SU-DHL-6 (cell line): ENCODE results near the gene LTC4S.

ENCODE experiments used
- H2AFZ ChIP-seq: fragments of 200-600 bp; sonication (generic); 2 replicates; pipeline ENCODE4 v1.6.1; 2014; ENCODE audit warnings: low read depth, mild to moderate bottlenecking, moderate library complexity, mixed read lengths, antibody characterized with exemption, low read length; ENCODE audit not compliant: severe bottlenecking
- H3F3A ChIP-seq: fragments of 200-600 bp; shearing (Covaris generic); 2 replicates; pipeline ENCODE4 v1.6.0; 2016; ENCODE audit warnings: antibody characterized with exemption, mild to moderate bottlenecking; ENCODE audit not compliant: insufficient read depth
- H3K27ac ChIP-seq: fragments of 200-600 bp; sonication (generic); 2 replicates; pipeline ENCODE4 v1.5.1; 2016; ENCODE audit warnings: low read depth, mild to moderate bottlenecking, low read length, moderate library complexity, mixed read lengths
- H3K27me3 ChIP-seq: fragments of 200-600 bp; sonication (generic), shearing (Covaris generic); 2 replicates; pipeline ENCODE4 v1.6.0; 2014; ENCODE audit warnings: mild to moderate bottlenecking, low read length
- H3K36me3 ChIP-seq: fragments of 200-600 bp; sonication (generic); 2 replicates; pipeline ENCODE4 v1.6.1; 2014; ENCODE audit warnings: mild to moderate bottlenecking, low read length, mixed read lengths
- H3K4me2 ChIP-seq: fragments of 300-600, 200-600 bp; shearing (Covaris generic), sonication (generic); 2 replicates; pipeline ENCODE4 v1.6.0; 2014; ENCODE audit warnings: low read length, low read depth, mild to moderate bottlenecking; ENCODE audit not compliant: poor library complexity, severe bottlenecking
- H3K4me3 ChIP-seq: fragments of 200-600 bp; sonication (generic); 2 replicates; pipeline ENCODE4 v1.5.1; 2014; ENCODE audit warnings: antibody characterized with exemption, low read length, mild to moderate bottlenecking, mixed read lengths; ENCODE audit not compliant: insufficient read depth, poor library complexity, severe bottlenecking
- H3K79me2 ChIP-seq: fragments of 200-600 bp; sonication (generic); 2 replicates; pipeline ENCODE4 v1.6.1; 2014; ENCODE audit warnings: mild to moderate bottlenecking, low read length, moderate library complexity; ENCODE audit not compliant: insufficient read depth
- H3K9ac ChIP-seq: fragments of 200-600 bp; sonication (generic); 2 replicates; pipeline ENCODE4 v1.7.0; 2014; ENCODE audit warnings: mild to moderate bottlenecking, low read length
- H3K9me2 ChIP-seq: fragments of 200-600 bp; sonication (generic); replicated peaks from 2 replicates; pipeline ENCODE4 v1.6.1; 2014; ENCODE audit warnings: low read length; ENCODE audit not compliant: insufficient read depth
- H3K9me3 ChIP-seq: fragments of 200-600 bp; sonication (generic); 2 replicates; pipeline ENCODE4 v1.6.1; 2014; ENCODE audit warnings: low read length, mixed read lengths; ENCODE audit not compliant: insufficient read depth
- H4K20me1 ChIP-seq: fragments of 200-600 bp; sonication (generic); 2 replicates; pipeline ENCODE4 v1.6.1; 2014; ENCODE audit warnings: low read depth, mild to moderate bottlenecking, antibody characterized with exemption, low read length, moderate library complexity, mixed read lengths
- CTCF ChIP-seq: fragments of 200-600 bp; sonication (generic); IDR thresholded peaks from one replicate; pipeline ENCODE4 v1.5.1; 2017; ENCODE audit warnings: antibody characterized with exemption, mild to moderate bottlenecking, low read length, moderate library complexity; ENCODE audit not compliant: insufficient read depth, poor library complexity, severe bottlenecking
- EZH2phosphoT487 ChIP-seq: fragments of 200-600 bp; sonication (generic), shearing (Covaris generic); conservative IDR thresholded peaks from 2 replicates; pipeline ENCODE4 v1.6.1; 2018; ENCODE audit warnings: mild to moderate bottlenecking, antibody characterized with exemption, low read length, moderate library complexity, mixed read lengths

LTC4S gene

DNA sequence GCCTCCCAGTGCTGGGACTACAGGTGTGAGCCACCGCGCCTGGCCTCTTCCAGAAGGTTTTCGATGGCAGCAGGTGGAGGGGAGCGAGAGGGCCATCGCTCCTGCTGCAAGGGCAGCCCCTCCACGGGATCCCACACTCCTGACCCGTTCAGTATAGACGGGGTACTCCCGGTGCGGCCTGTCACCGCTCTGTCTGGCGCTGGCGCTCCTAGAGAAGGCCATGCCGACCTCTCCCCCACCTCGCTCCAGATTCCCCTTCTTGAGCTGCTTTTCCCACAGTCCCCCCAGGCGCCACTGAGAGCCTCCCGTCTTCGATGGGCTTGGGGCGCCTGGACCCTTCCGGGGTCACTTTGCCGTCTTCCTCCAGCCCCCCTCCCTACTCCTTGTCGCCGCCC lies 22.6 kb downstream of the LTC4S start:
- H4K20me1 ChIP-seq: no peaks in the 10 kb centered on the region
- no peaks in the 10 kb centered on the region for H3K9me2 ChIP-seq
- H3K9ac ChIP-seq: no peak overlapping the region
- H3K4me2 ChIP-seq: no peak overlapping the region
- H3K36me3 ChIP-seq: no peaks in the 10 kb centered on the region
- H3K27me3 ChIP-seq: no peaks in the 10 kb centered on the region
- no peak overlapping the region for H3K27ac ChIP-seq
- no peak overlapping the region for H2AFZ ChIP-seq
- no peak overlapping the region for H3K4me3 ChIP-seq
- no peaks in the 10 kb centered on the region; the same call in 1 of the 2 replicates for H3K79me2 ChIP-seq
- H3K9me3 ChIP-seq: no peaks in the 10 kb centered on the region
- TF ChIP-seq EZH2phosphoT487 (no peak), CTCF (no peak)
- H3F3A ChIP-seq: 0 out of 2 replicates have a peak, but pooled peaks cover 10% of the 10 kb centered on the region

DNA sequence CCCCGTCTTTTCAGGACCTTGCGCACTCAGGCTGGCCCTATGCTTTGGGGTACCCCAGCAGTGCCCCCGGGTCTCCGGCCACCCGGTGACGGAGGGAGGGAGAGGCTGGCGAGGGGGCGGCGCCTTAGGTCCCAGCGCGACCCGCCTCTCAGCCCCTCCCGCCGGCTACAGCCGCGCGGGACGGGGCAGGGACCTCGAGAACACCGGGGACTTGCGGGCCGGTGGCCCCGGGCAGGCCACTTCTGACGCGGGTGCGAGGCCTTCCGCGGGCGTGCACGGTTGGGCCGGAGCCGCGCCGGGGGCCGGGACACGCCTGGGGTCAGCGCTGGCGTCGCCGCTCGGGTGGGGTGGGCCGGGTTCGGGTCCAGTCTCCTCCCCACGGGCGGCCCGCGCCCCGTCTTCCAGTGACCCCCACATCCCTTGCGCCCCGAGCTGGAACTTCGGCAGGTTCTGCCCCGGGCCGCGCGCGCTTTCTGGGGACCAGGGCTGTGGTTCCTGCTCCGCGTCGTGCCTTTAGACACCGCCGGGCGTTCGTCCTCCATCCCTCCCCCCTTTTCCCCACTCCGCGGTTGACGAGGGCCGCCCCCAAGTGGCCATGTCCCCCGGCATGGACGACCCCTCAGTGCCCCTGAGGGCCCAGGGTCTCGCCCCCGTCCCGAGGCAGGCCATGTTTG lies 23.1 kb downstream of the LTC4S start:
- no peak for TF ChIP-seq CTCF
- no peak for TF ChIP-seq EZH2phosphoT487

DNA sequence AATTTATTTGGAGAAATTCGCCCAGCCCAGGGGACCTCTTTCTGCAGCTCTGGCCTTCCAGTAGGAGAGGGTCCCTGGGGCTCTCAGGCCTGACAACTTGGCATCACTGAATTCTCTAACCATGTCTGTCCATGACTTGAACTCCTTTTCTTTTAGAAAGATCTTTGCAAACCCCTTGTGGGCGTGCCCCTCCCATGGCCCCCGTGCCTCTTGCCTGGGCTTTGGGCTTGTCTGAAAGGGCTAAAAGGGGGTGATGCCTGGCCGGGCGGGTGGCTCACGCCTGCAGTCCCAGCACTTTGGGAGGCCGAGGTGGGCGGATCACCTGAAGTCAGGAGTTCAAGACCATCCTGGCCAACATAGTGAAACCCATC lies 23.7 kb downstream of the LTC4S start:
- Histone ChIP-seq H3K9me2 (no peaks in the 10 kb centered on the region), H4K20me1 (peaks cover 6% of the 10 kb centered on the region), H3K27me3 (no peaks in the 10 kb centered on the region), H3K4me3 (no peak overlapping the region), H3K4me2 (no peak overlapping the region), H3K36me3 (no peaks in the 10 kb centered on the region), H3K79me2 (peaks cover 7% of the 10 kb centered on the region), H3K27ac (no peak overlapping the region), H3K9ac (no peak overlapping the region), H3F3A (peaks cover 15% of the 10 kb centered on the region; the same call in 1 of the 2 replicates), H3K9me3 (no peaks in the 10 kb centered on the region), H2AFZ (no peak overlapping the region)
- no peak for TF ChIP-seq CTCF

More for the DNA sequence above, 23.1 kb downstream of the LTC4S start:
- no peak overlapping the region for H3K4me3 ChIP-seq
- H3K9ac ChIP-seq: no peak overlapping the region
- no peaks in the 10 kb centered on the region for H3K9me2 ChIP-seq
- H3K27ac ChIP-seq: no peak overlapping the region
- no peaks in the 10 kb centered on the region for H3K27me3 ChIP-seq
- H3K4me2 ChIP-seq: no peak overlapping the region
- H3K9me3 ChIP-seq: no peaks in the 10 kb centered on the region
- H4K20me1 ChIP-seq: peaks cover under 1% of the 10 kb centered on the region
- no peak overlapping the region for H2AFZ ChIP-seq
- no peaks in the 10 kb centered on the region for H3K36me3 ChIP-seq
- H3K79me2 ChIP-seq: peaks cover 2% of the 10 kb centered on the region; the same call in 1 of the 2 replicates
- H3F3A ChIP-seq: peaks cover 13% of the 10 kb centered on the region; the same call in 1 of the 2 replicates
